H9 (cell line): ENCODE data around the gene ARHGEF2. TPM values are rescaled to one million over a fixed set of nuclear protein-coding genes. Genes with fewer than 3 reads are reported as not detected.

ENCODE experiments used
- DNase-seq: peaks from one replicate; pipeline ENCODE4 v3.0.0-alpha.2; 2017
- H2AFZ ChIP-seq: one replicate; pipeline ENCODE4 v1.6.1; 2013; ENCODE audit warnings: mild to moderate bottlenecking, low read length, control low read depth, moderate library complexity
- H2AK5ac ChIP-seq: 2 replicates; pipeline ENCODE4 v1.6.1; 2013; ENCODE audit warnings: low read length, control low read depth, mixed read lengths; ENCODE audit not compliant: insufficient read length
- H2BK120ac ChIP-seq: one replicate; pipeline ENCODE4 v1.6.1; 2013; ENCODE audit warnings: low read depth, mild to moderate bottlenecking, low read length, control low read depth, inconsistent platforms; ENCODE audit not compliant: poor library complexity, severe bottlenecking
- H2BK12ac ChIP-seq: 2 replicates; pipeline ENCODE4 v1.6.1; 2013; ENCODE audit warnings: low read length, control low read depth, mixed read lengths, low read depth; ENCODE audit not compliant: insufficient read length
- H2BK15ac ChIP-seq: 2 replicates; pipeline ENCODE4 v1.6.1; 2013; ENCODE audit warnings: low read depth, low read length, control low read depth
- H2BK20ac ChIP-seq: one replicate; pipeline ENCODE4 v1.6.1; 2013; ENCODE audit warnings: low read depth, mild to moderate bottlenecking, low read length, control low read depth, inconsistent platforms; ENCODE audit not compliant: poor library complexity, severe bottlenecking
- H2BK5ac ChIP-seq: 2 replicates; pipeline ENCODE4 v1.6.1; 2013; ENCODE audit warnings: low read length, control low read depth, mixed read lengths; ENCODE audit not compliant: insufficient read length
- H3K14ac ChIP-seq: 2 replicates; pipeline ENCODE4 v1.6.1; 2013; ENCODE audit warnings: low read length, control low read depth; ENCODE audit not compliant: insufficient read depth
- H3K18ac ChIP-seq: 2 replicates; pipeline ENCODE4 v1.6.1; 2013; ENCODE audit warnings: low read depth, mild to moderate bottlenecking, mixed read lengths, low read length, control low read depth; ENCODE audit not compliant: insufficient read length
- H3K23ac ChIP-seq: 2 replicates; pipeline ENCODE4 v1.6.1; 2013; ENCODE audit warnings: low read length, control low read depth, mixed read lengths, low read depth; ENCODE audit not compliant: insufficient read length
- H3K23me2 ChIP-seq: 2 replicates; pipeline ENCODE4 v1.6.1; 2013; ENCODE audit warnings: low read depth, mild to moderate bottlenecking, mixed read lengths, low read length, control low read depth; ENCODE audit not compliant: insufficient read length, poor library complexity, severe bottlenecking
- H3K27ac ChIP-seq: 2 replicates; pipeline ENCODE4 v1.5.1; 2013; ENCODE audit warnings: low read length, control low read depth, mixed read lengths, low read depth; ENCODE audit not compliant: insufficient read length
- H3K27me3 ChIP-seq: 2 replicates; pipeline ENCODE4 v1.6.1; 2013; ENCODE audit warnings: low read length, control low read depth, inconsistent platforms; ENCODE audit not compliant: insufficient read depth
- H3K4ac ChIP-seq: 2 replicates; pipeline ENCODE4 v1.6.1; 2013; ENCODE audit warnings: low read depth, mild to moderate bottlenecking, control low read depth, inconsistent platforms, low read length, moderate library complexity
- H3K4me1 ChIP-seq: 2 replicates; pipeline ENCODE4 v1.6.1; 2013; ENCODE audit warnings: low read length, control low read depth, inconsistent platforms; ENCODE audit not compliant: insufficient read depth
- H3K4me2 ChIP-seq: 2 replicates; pipeline ENCODE4 v1.6.1; 2013; ENCODE audit warnings: low read length, control low read depth, mixed read lengths; ENCODE audit not compliant: insufficient read length, insufficient read depth
- H3K56ac ChIP-seq: 2 replicates; pipeline ENCODE4 v1.6.1; 2013; ENCODE audit warnings: low read depth, mild to moderate bottlenecking, mixed read lengths, low read length, control low read depth; ENCODE audit not compliant: insufficient read length
- H3K79me1 ChIP-seq: 2 replicates; pipeline ENCODE4 v1.6.1; 2013; ENCODE audit warnings: low read depth, mild to moderate bottlenecking, moderate library complexity, low read length, control low read depth, inconsistent platforms; ENCODE audit not compliant: insufficient read depth, poor library complexity, severe bottlenecking
- H3K79me2 ChIP-seq: 2 replicates; pipeline ENCODE4 v1.6.1; 2013; ENCODE audit warnings: low read length, control low read depth, inconsistent platforms; ENCODE audit not compliant: insufficient read depth
- H3K9ac ChIP-seq: 2 replicates; pipeline ENCODE4 v1.6.1; 2013; ENCODE audit warnings: low read length, control low read depth, mixed read lengths; ENCODE audit not compliant: insufficient read length; ENCODE audit errors: extremely low read depth
- H3K9me3 ChIP-seq: one replicate; pipeline ENCODE4 v1.6.1; 2013; ENCODE audit warnings: low read depth, low read length, inconsistent platforms; ENCODE audit not compliant: control insufficient read depth
- H3T11ph ChIP-seq: one replicate; pipeline ENCODE4 v1.6.1; 2013; ENCODE audit warnings: mild to moderate bottlenecking, low read length, control low read depth, inconsistent platforms
- H4K20me1 ChIP-seq: one replicate; pipeline ENCODE4 v1.6.1; 2013; ENCODE audit not compliant: control insufficient read depth, insufficient read length, insufficient read depth
- H4K5ac ChIP-seq: 2 replicates; pipeline ENCODE4 v1.6.1; 2013; ENCODE audit warnings: low read depth, mild to moderate bottlenecking, mixed read lengths, low read length, control low read depth; ENCODE audit not compliant: insufficient read length
- H4K8ac ChIP-seq: replicated peaks from 2 replicates; pipeline ENCODE4 v1.6.1; 2013; ENCODE audit warnings: low read length, control low read depth, mixed read lengths, low read depth; ENCODE audit not compliant: insufficient read length
- H4K91ac ChIP-seq: 2 replicates; pipeline ENCODE4 v1.6.1; 2013; ENCODE audit warnings: low read depth, mild to moderate bottlenecking, moderate library complexity, mixed read lengths, low read length, control low read depth; ENCODE audit not compliant: insufficient read length
- H3K27ac Mint-ChIP-seq, 3 experiments: 2 replicates in 2 of 3; 3 replicates in 1 of 3; pipeline ENCODE4 v1.8.0; 2020 to 2021; ENCODE audit warnings: mixed read lengths in 3 of 3, mild to moderate bottlenecking in 1 of 3, moderate library complexity in 1 of 3
- H3K27me3 Mint-ChIP-seq: 2 replicates; pipeline ENCODE4 v1.8.0; 2021; ENCODE audit warnings: low read depth, mild to moderate bottlenecking, moderate library complexity, mixed read lengths
- H3K36me3 Mint-ChIP-seq, 3 experiments: 2 replicates in 2 of 3; 3 replicates in 1 of 3; pipeline ENCODE4 v1.8.0; 2020 to 2021; ENCODE audit warnings: low read depth in 3 of 3, mixed read lengths in 3 of 3; ENCODE audit not compliant: insufficient read depth in 1 of 3
- H3K4me1 Mint-ChIP-seq, 2 experiments: 2 replicates each; pipeline ENCODE4 v1.8.0; 2020; ENCODE audit warnings: mixed read lengths in 2 of 2
- H3K4me3 Mint-ChIP-seq, 2 experiments: 2 replicates in 1 of 2; 3 replicates in 1 of 2; pipeline ENCODE4 v1.8.0; 2020 to 2021; ENCODE audit warnings: mild to moderate bottlenecking in 2 of 2, mixed read lengths in 2 of 2, moderate library complexity in 1 of 2
- H3K9me3 Mint-ChIP-seq, 2 experiments: 2 replicates in 1 of 2; 3 replicates in 1 of 2; pipeline ENCODE4 v1.8.0; 2020; ENCODE audit warnings: mild to moderate bottlenecking in 2 of 2, mixed read lengths in 2 of 2, moderate library complexity in 1 of 2
- CTCF ChIP-seq: fragments of 200-600 bp; sonication (generic); conservative IDR thresholded peaks from 3 replicates; pipeline ENCODE4 v1.8.0; 2021; ENCODE audit warnings: antibody characterized with exemption, mild to moderate bottlenecking
- WGBS: extraction: QIAGEN DNeasy Blood & Tissue Kit; methylation state at CpG from one replicate; pipeline ENCODE4 v1.1.7; 2013; ENCODE audit warnings: missing lambda C conversion rate, low lambda C conversion rate, mixed read lengths; ENCODE audit not compliant: insufficient read length; ENCODE audit errors: extremely low coverage; 5-methylcytosine and 5-hydroxymethylcytosine counted together
- total RNA-seq: library from RNA; stranded (reverse); gene quantifications from 2 replicates; pipeline ENCODE4 v1.2.1, GENCODE V29; 2021

The ARHGEF2 gene
- total RNA-seq, 1 experiment from 2014 or later, result 111 TPM

- Histone ChIP-seq H3K27ac (no peak overlapping the region), H3K4me1 (no peaks in the 10 kb centered on the region), H3K79me2 (no peaks in the 10 kb centered on the region), H2BK15ac (no peak overlapping the region), H4K20me1 (no peaks in the 10 kb centered on the region), H2BK20ac (no peak overlapping the region), H3K14ac (no peak overlapping the region), H3K79me1 (peaks cover 5% of the 10 kb centered on the region), H3K23ac (no peak overlapping the region), H3K4ac (no peak overlapping the region), H4K5ac (no peak overlapping the region), H2AFZ (no peak overlapping the region), H2BK5ac (no peak overlapping the region), H4K8ac (no peak overlapping the region), H3K9ac (no peak overlapping the region), H3T11ph (no peak overlapping the region), H3K56ac (no peak overlapping the region), H3K23me2 (no peaks in the 10 kb centered on the region), H2AK5ac (no peak overlapping the region), H2BK120ac (no peak overlapping the region), H3K18ac (no peak overlapping the region), H3K27me3 (no peaks in the 10 kb centered on the region), H3K4me2 (no peak overlapping the region), H3K9me3 (no peaks in the 10 kb centered on the region), H4K91ac (no peak overlapping the region), H2BK12ac (no peak overlapping the region)
- TF ChIP-seq CTCF, result no peak
- Mint-ChIP-seq H3K4me3 (no peak overlapping the region), H3K4me1 (no peaks in the 10 kb centered on the region), H3K27me3 (no peaks in the 10 kb centered on the region), H3K27ac (no peak overlapping the region), H3K9me3 (no peaks in the 10 kb centered on the region), H3K36me3 (peaks cover 52 to 88% (median 82%) of the 10 kb centered on the region in 3 experiments; a peak in 6 of 7 replicates)
- no peak for DNase-seq
- WGBS, result no CpG with 5 or more reads among the region's 3 CpGs
These were observed 23.7 kb downstream of the ARHGEF2 start for GRCh38 chr1:155954645-155955044.
